ENCODE data around the gene MAP2K5.
A peak's percentile ranks its signal among the peaks of the same experiment; 100 is the strongest.

MAP2K5 gene

DNA sequence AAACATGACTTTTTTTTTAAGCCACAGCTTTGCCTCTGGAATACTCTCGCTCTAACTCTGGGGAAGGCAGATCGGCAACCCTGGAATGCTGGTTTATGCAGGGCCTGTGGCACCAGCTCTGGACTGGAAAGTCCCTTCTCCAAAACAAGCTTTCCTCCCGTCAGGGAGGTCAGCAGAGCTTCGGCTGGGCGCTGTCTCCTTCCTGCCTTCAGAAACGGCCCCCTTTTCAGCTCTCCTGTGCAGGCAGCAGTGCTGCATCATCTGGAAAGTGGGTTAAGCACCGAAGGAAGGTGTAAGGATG is 240.1 kb downstream of the MAP2K5 start:
- TF ChIP-seq, protein P1, sequence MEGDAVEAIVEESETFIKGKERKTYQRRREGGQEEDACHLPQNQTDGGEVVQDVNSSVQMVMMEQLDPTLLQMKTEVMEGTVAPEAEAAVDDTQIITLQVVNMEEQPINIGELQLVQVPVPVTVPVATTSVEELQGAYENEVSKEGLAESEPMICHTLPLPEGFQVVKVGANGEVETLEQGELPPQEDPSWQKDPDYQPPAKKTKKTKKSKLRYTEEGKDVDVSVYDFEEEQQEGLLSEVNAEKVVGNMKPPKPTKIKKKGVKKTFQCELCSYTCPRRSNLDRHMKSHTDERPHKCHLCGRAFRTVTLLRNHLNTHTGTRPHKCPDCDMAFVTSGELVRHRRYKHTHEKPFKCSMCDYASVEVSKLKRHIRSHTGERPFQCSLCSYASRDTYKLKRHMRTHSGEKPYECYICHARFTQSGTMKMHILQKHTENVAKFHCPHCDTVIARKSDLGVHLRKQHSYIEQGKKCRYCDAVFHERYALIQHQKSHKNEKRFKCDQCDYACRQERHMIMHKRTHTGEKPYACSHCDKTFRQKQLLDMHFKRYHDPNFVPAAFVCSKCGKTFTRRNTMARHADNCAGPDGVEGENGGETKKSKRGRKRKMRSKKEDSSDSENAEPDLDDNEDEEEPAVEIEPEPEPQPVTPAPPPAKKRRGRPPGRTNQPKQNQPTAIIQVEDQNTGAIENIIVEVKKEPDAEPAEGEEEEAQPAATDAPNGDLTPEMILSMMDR (conservative IDR thresholded peaks at IDR 0.05) = no peak
- H3K27ac ChIP-seq = peak overlapping the region; percentile 90

DNA sequence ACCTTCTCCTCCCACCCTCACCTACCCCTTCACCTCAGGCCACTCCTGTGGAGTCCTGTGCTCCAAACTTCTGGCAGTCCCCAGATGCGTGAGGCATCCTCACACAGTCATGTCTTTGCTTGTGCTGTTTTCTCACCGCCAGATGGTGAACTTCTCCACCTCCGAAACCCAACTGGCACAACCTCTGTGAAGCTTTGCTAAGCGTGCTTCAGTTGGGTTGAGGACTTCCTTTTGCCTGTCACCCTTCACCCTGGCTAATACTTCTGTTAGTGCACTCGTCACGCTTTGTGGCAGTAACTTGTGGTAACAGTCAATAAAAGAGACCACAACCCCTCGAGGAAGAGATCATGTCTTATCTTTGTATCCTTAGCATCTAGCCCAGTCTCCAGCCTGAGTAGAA is 240.8 kb downstream of the MAP2K5 start:
- H3K27ac ChIP-seq = peak overlapping the region; percentile 90
- TF ChIP-seq, protein P1 (conservative IDR thresholded peaks at IDR 0.05) = peak; percentile 87

DNA sequence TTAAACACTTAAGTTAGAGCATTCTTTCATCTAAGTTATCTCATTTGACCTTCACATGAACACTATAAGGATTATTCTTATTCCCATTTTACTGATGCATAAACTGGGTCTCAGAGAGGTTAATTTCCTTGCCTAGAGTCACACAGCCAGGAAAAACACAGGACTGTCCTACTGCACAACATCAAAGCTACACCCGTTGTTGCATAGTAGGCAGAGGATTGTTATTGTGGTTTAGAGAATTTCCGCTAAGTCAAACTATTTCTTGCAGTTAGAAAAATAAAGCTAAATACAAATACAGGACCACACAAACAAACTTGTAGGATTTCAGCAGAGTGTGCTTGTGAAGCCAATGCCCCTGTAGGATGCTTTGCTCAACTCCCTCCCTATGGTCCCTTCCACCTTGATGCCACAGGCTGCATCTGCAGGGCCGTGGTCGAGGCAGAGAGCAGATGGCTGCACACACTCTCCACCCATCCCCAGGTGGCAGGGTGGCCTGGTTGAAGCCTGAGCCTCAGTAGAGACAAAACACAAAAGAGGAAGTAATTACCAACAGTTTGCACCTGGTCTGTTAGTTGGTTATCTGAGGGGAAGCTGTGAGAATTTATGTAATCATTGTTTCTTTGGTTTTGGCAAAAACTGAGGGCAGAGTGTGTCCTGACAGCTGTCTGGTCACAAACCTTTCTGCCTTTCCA is 241.7 kb downstream of the MAP2K5 start:
- TF ChIP-seq, protein P1 (conservative IDR thresholded peaks at IDR 0.05) = no peak
- H3K27ac ChIP-seq = peak overlapping the region; percentile 90

DNA sequence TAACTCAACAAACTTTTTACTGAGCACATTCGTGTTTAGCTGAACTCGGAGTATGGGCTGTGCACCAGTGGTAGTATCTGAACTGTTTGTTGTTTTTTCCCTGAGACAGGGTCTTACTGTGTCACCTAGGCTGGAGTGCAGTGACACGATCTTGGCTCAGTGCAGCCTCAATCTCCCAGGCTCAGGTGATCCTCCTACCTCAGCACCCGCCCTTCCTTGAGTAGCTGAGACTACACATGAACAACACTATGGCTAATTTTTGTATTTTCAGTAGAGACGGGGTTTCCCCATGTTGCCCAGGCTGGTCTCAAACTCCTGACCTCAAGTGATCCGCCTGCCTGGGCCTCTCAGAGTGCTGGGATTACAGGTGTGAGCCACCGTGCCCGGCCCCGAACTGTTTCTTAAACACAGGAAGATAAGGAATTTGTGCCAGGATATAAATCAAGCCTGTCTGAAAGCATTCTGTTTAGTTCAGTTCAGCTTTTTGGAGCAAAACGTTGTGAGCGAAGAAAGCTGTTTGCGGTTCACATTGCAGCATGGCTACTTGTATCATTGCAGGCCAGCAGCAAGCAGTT is 242.4 kb downstream of the MAP2K5 start:
- peak overlapping the region; percentile 90; the same call in 1 of the 2 replicates for H3K27ac ChIP-seq
- TF ChIP-seq, protein P1 (conservative IDR thresholded peaks at IDR 0.05) = no peak

DNA sequence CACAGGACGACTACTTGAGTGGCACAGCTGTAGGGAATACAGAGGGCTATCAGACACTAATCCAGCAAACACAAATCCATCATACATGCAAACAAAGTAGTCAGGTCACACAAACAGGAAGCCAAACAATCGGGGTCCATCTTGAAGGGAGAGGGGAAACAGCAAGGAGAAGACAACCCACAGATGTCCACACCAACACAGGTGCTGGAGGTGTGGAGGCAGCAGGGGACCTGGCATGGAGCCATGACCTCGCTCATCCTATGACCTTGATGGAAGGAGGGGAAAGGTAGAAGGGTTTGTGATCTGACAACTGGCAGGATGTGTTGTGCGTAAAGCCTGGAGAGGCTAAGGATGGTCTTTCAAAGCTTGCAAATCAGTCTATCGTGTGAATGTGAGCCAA is 242.9 kb downstream of the MAP2K5 start:
- H3K27ac ChIP-seq = no peak overlapping the region
- TF ChIP-seq, protein P1 (conservative IDR thresholded peaks at IDR 0.05) = no peak

DNA sequence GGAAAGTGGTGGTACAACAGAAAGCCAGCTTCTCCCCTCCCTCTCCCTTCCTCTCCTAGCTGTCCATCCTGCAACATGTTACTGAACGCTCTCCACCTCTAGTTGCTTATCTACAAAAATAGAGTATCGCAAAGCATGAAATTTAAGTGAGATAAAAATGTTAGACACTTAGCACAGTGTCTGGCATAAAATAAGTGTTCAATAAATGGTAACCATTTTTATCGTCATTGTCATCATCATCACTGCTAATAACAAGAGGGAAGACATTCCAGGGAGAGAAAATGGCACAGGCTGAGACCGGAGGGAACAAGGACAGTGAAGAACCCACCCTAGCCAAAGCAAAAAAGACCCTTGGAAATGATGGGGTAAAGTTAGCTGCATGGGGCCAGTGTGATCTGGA is 244.1 kb downstream of the MAP2K5 start:
- TF ChIP-seq, protein P1 (conservative IDR thresholded peaks at IDR 0.05) = no peak

DNA sequence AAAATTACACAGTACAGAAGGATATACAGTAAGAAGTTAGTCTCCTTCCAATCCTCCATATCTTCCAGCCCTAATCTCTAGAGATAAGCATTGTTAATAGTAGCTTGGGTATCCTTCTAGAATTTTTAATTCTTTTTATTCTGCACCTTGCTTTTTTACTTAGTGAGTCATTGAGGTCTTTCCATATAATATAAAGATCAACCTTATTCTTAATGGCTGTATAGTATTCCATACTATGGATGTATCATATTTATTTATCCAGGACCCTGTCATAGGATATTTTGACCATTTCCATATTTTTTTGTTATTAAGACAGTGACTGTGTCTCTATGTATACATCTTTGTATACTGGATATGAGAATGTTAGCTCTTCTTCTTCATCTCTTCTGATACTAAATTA is 246.5 kb downstream of the MAP2K5 start:
- H3K27ac ChIP-seq = no peak overlapping the region
- TF ChIP-seq, protein P1 (conservative IDR thresholded peaks at IDR 0.05) = no peak

More for the DNA sequence above, 244.1 kb downstream of the MAP2K5 start:
- H3K27ac ChIP-seq = no peak overlapping the region
